Measurements from ENCODE around the gene TCP11.

The TCP11 gene

DNA sequence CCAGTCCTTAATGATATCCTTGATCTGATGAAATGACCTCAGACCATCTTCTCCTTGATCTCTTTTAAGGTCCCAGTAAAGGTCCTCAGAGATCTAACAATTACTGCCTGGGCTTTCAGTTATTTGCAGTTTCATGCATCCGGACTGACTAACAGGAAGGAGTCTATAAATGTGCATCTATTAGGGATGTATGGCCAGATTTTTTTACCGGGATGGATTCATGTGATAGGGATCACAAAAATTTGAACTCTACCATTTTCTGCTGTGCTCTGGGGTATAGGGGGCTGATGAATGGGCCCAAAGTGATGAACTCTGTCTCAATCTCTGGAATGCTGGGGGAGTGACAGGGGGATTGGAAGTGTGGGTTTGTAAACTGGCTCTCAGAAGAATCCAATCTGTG lies 36.5 kb upstream of the TCP11 start:
- H3K9me3 Mint-ChIP-seq = no peaks in the 10 kb centered on the region
- no peak overlapping the region for H3K4me3 Mint-ChIP-seq
- H3K4me1 Mint-ChIP-seq = peaks cover 10% of the 10 kb centered on the region
- H3K27ac Mint-ChIP-seq = no peak overlapping the region
- peaks cover 17% of the 10 kb centered on the region for H3K27me3 Mint-ChIP-seq
- no peaks in the 10 kb centered on the region for H3K36me3 Mint-ChIP-seq
- ATAC-seq = no peak

- no peak overlapping the region for H3K27ac Mint-ChIP-seq
- no peak overlapping the region for H3K4me3 Mint-ChIP-seq
- peaks cover 19% of the 10 kb centered on the region for H3K27me3 Mint-ChIP-seq
- no peak for ATAC-seq
- no peaks in the 10 kb centered on the region for H3K9me3 Mint-ChIP-seq
- H3K36me3 Mint-ChIP-seq = no peaks in the 10 kb centered on the region
- H3K4me1 Mint-ChIP-seq = peaks cover 10% of the 10 kb centered on the region
Measured at GRCh38 chr6:35177157-35177556, 36.0 kb upstream of the TCP11 start.

DNA sequence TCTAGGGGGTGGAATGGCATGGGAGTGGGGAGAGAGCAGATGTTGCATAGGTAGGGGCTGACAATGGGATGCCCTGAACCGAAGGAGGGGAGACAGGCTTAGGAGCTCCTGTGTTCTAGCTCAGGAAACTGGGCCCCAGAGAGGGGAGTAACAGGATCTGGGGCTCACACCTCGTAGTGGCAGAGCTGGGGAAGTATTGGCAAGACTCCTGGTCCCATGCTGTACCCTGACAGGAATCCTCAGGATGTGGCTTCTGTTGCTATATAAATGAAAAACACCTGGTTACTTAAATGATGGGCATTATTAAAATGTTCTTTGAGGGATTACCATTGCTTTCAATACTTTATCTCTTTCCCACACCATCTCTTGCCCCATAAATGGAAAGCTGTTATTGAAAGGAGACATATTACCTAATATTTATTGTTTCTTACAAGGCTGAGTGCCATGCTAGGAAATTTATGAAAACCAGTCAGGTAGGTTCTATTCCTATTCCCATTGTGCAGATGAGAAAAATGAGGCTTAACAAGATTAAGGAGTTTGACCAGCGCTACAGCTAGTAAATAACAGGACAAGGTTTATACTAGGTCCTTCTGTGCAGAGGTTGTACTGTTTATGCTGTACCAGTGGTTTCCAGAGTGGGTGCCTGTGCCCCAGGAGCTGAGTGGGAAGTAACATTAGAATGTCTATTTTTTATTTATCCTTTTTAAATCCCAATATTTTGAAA lies 35.3 kb upstream of the TCP11 start:
- no peak overlapping the region for H3K4me3 Mint-ChIP-seq
- H3K27me3 Mint-ChIP-seq = peaks cover 22% of the 10 kb centered on the region
- ATAC-seq = no peak
- H3K27ac Mint-ChIP-seq = no peak overlapping the region
- peaks cover 10% of the 10 kb centered on the region for H3K4me1 Mint-ChIP-seq
- H3K9me3 Mint-ChIP-seq = no peaks in the 10 kb centered on the region
- no peaks in the 10 kb centered on the region for H3K36me3 Mint-ChIP-seq

DNA sequence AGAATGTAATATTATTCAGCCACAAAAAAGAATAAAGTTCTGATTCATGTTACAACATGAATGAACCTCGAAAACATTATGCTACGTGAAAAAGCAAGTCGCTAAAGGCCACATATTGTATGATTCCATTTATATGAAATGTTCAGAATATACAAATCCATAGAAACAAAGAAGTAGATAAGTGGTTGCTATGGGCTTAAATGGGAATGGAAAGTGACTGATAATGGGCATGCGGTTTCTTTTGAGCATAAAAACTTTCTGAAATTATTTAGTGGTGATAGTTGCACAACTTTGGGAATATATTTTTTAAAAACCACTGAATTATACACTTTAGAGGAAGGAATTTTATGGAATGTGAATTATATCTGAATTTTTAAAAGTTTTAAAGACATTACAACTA lies 33.4 kb upstream of the TCP11 start:
- Mint-ChIP-seq H3K4me1 (peaks cover 10% of the 10 kb centered on the region), H3K9me3 (peaks cover 3% of the 10 kb centered on the region), H3K36me3 (no peaks in the 10 kb centered on the region), H3K4me3 (no peak overlapping the region), H3K27ac (no peak overlapping the region), H3K27me3 (peaks cover 32% of the 10 kb centered on the region)
- no peak for ATAC-seq

- H3K27ac Mint-ChIP-seq = no peak overlapping the region
- H3K4me1 Mint-ChIP-seq = peaks cover 10% of the 10 kb centered on the region
- no peaks in the 10 kb centered on the region for H3K36me3 Mint-ChIP-seq
- peaks cover 32% of the 10 kb centered on the region for H3K27me3 Mint-ChIP-seq
- peaks cover 6% of the 10 kb centered on the region for H3K9me3 Mint-ChIP-seq
- H3K4me3 Mint-ChIP-seq = no peak overlapping the region
- ATAC-seq = no peak
Measured at GRCh38 chr6:35174088-35174434, 32.9 kb upstream of the TCP11 start.

DNA sequence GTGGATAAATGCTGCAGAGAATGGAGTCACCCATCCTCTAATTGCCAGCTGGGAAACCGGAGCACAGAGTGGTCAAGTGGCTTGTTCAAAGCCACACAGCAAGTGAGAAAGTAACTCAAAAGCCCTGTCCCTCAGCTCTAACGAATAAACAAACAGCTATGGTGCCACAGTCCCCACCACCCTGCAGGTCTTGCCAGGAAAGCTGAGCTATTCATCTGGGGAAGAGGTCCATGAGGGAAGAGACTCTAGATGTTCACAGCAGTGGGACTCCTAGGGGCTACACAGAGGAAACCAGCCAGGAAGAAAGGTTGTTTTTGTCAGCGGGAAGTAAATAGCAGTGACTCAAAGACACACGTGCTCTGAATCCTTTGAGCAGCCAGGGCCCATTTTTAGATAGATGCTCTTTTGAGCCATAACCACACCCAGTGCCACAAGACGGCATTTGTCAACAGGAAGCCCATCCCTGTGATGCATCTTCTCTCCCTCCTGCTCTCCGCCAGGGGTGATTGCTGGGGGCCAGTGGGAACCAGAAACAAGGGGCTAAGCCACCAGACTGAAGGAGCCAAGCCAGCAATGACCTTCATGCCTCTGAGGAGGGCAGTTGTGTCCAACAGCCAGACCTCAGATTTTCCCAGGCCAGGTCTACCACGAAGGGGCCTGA lies 32.4 kb upstream of the TCP11 start:
- H3K36me3 Mint-ChIP-seq = no peaks in the 10 kb centered on the region
- H3K4me3 Mint-ChIP-seq = no peak overlapping the region
- H3K27ac Mint-ChIP-seq = no peak overlapping the region
- H3K9me3 Mint-ChIP-seq = peaks cover 6% of the 10 kb centered on the region
- no peak for ATAC-seq
- H3K4me1 Mint-ChIP-seq = peaks cover 10% of the 10 kb centered on the region
- peaks cover 32% of the 10 kb centered on the region for H3K27me3 Mint-ChIP-seq

- ATAC-seq = no peak
- Mint-ChIP-seq H3K9me3 (peaks cover 6% of the 10 kb centered on the region), H3K4me3 (no peak overlapping the region), H3K27ac (no peak overlapping the region), H3K27me3 (peaks cover 32% of the 10 kb centered on the region), H3K4me1 (peaks cover 10% of the 10 kb centered on the region), H3K36me3 (no peaks in the 10 kb centered on the region)
Measured at GRCh38 chr6:35173044-35173426, 31.9 kb upstream of the TCP11 start.

DNA sequence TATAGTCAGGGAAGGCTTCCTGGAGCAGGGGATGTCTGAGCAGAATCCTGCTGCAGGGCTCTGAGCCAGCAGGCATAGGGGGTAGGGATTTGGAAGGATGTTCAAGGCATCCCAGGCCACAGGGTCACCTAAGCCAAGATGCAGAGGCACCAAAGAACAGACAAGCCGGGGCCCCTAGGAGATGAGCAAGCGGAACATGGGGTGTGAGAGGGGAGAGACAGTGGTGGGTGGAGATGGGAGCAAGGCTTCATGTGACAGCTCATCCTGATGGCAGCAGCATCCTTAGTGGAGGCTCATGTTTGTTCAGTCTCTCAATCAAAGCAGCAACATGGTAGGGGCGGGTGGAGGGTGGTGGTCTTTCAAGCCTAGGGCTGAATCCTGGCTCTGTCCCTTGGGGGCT lies 29.8 kb upstream of the TCP11 start:
- ATAC-seq = no peak
- Mint-ChIP-seq H3K27ac (no peak overlapping the region), H3K36me3 (no peaks in the 10 kb centered on the region), H3K9me3 (peaks cover 6% of the 10 kb centered on the region), H3K27me3 (peaks cover 32% of the 10 kb centered on the region), H3K4me1 (peaks cover 10% of the 10 kb centered on the region), H3K4me3 (no peak overlapping the region)

GRCh38 chr6:35170166-35170565 lies 29.0 kb upstream of the TCP11 start:
- H3K27me3 Mint-ChIP-seq = peaks cover 32% of the 10 kb centered on the region
- H3K9me3 Mint-ChIP-seq = peaks cover 6% of the 10 kb centered on the region
- no peaks in the 10 kb centered on the region for H3K36me3 Mint-ChIP-seq
- no peak overlapping the region for H3K27ac Mint-ChIP-seq
- ATAC-seq = no peak
- H3K4me3 Mint-ChIP-seq = no peak overlapping the region
- peaks cover 10% of the 10 kb centered on the region for H3K4me1 Mint-ChIP-seq

GRCh38 chr6:35168461-35168861 lies 27.3 kb upstream of the TCP11 start:
- ATAC-seq = no peak
- H3K4me3 Mint-ChIP-seq = no peak overlapping the region
- peaks cover 6% of the 10 kb centered on the region for H3K9me3 Mint-ChIP-seq
- H3K27me3 Mint-ChIP-seq = peaks cover 39% of the 10 kb centered on the region
- H3K36me3 Mint-ChIP-seq = peaks cover 5% of the 10 kb centered on the region
- H3K27ac Mint-ChIP-seq = no peak overlapping the region
- H3K4me1 Mint-ChIP-seq = peaks cover 3% of the 10 kb centered on the region

DNA sequence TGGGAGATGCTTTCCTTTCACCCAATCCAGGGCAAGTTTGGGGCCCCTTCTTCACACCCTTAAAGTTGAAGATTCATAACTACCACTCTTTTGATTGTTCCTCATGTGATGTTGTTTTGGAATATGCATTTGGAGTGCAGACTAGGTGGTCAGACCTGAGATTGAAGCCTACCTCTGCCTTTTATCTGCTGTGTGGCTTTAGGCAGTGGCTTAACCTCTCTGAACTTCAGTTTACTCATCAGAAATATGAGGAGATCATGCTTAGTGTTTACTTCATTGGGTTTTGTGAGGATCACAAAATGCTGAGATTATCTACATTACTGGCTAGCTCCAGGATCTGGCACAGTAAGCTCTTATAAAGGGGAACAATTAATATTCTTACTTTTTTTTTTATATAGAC lies 26.4 kb upstream of the TCP11 start:
- Mint-ChIP-seq H3K27ac (no peak overlapping the region), H3K4me3 (no peak overlapping the region), H3K4me1 (no peaks in the 10 kb centered on the region), H3K9me3 (peaks cover 6% of the 10 kb centered on the region), H3K36me3 (peaks cover 5% of the 10 kb centered on the region), H3K27me3 (peaks cover 39% of the 10 kb centered on the region)
- no peak for ATAC-seq

GRCh38 chr6:35166520-35166919 lies 25.4 kb upstream of the TCP11 start:
- Mint-ChIP-seq H3K9me3 (peaks cover 6% of the 10 kb centered on the region), H3K4me1 (no peaks in the 10 kb centered on the region)
- no peak for ATAC-seq

DNA sequence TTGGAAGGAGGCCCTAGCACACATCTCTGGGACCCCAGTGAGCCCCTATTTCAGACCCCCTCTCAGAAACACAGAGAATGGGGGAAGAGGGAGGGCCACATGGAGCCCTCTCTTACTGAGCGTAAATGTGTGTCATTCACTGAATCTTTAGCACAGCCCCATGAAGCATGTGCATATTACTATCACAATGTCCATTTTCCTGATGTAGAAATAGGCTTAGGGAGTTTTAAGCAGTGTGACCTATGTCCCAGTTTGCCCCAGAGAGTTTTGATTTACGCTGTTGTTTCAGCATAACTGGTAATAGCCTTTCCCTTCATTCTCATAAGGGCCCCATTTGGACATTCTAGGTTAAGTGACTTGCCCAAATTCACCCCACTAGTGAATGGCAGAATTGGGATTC lies 25.0 kb upstream of the TCP11 start:
- no peak overlapping the region for H3K27ac Mint-ChIP-seq
- H3K27me3 Mint-ChIP-seq = peaks cover 32% of the 10 kb centered on the region
- no peak for ATAC-seq
- H3K36me3 Mint-ChIP-seq = peaks cover 5% of the 10 kb centered on the region
- H3K4me3 Mint-ChIP-seq = no peak overlapping the region
- peaks cover 6% of the 10 kb centered on the region for H3K9me3 Mint-ChIP-seq
- no peaks in the 10 kb centered on the region for H3K4me1 Mint-ChIP-seq

More at GRCh38 chr6:35166520-35166919, 25.4 kb upstream of the TCP11 start:
- Mint-ChIP-seq H3K27me3 (peaks cover 33% of the 10 kb centered on the region), H3K27ac (no peak overlapping the region), H3K36me3 (peaks cover 5% of the 10 kb centered on the region), H3K4me3 (no peak overlapping the region)

- no peak for ATAC-seq
- peaks cover 5% of the 10 kb centered on the region for H3K36me3 Mint-ChIP-seq
- H3K27ac Mint-ChIP-seq = no peak overlapping the region
- peaks cover 6% of the 10 kb centered on the region for H3K9me3 Mint-ChIP-seq
- H3K27me3 Mint-ChIP-seq = peaks cover 27% of the 10 kb centered on the region
- H3K4me1 Mint-ChIP-seq = no peaks in the 10 kb centered on the region
- no peak overlapping the region for H3K4me3 Mint-ChIP-seq
Measured at GRCh38 chr6:35165630-35166071, 24.5 kb upstream of the TCP11 start.

DNA sequence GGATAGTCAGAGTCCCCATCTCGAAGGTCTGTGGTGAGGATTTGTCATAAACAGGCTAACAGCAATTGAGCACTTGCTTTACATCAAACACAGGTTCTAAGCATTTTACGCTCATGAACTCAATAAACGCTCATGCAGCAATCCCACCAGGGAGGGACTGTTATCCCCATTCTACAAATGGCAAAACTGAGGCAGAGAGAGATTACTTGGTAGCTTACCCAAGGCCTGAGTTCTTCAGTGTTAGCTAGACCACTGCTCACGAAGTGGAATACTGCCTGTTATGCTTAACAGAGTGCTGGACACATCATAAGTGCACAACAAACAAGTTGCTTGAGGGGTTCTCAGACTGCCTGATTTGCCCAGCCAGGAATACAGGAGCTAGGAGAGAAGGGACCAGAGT lies 23.7 kb upstream of the TCP11 start:
- Mint-ChIP-seq H3K27me3 (peaks cover 23% of the 10 kb centered on the region), H3K9me3 (peaks cover 6% of the 10 kb centered on the region), H3K4me1 (no peaks in the 10 kb centered on the region), H3K4me3 (no peak overlapping the region), H3K27ac (no peak overlapping the region), H3K36me3 (peaks cover 5% of the 10 kb centered on the region)
- ATAC-seq = no peak

- Mint-ChIP-seq H3K4me1 (no peaks in the 10 kb centered on the region), H3K36me3 (peaks cover 5% of the 10 kb centered on the region), H3K27ac (no peak overlapping the region), H3K27me3 (peaks cover 23% of the 10 kb centered on the region), H3K4me3 (no peak overlapping the region), H3K9me3 (peaks cover under 1% of the 10 kb centered on the region)
- ATAC-seq = no peak
Measured at GRCh38 chr6:35164277-35164676, 23.1 kb upstream of the TCP11 start.

All from stimulated activated memory B cell treated with anti-CD40 and anti-IgM and Interleukin-4, amounts not matched to agents 10 μg/mL and 1 μg/mL and 100 μg/mL, for 72 hours (primary cell).